ENCODE data around the gene WWOX.

Gene WWOX

GRCh38 chr16:78311831-78312230 lies 212.4 kb downstream of the WWOX start:
- no peak for DNase-seq (ENCODE audit: low read depth)
- TF ChIP-seq CTCF (IDR thresholded peaks at IDR 0.05; ENCODE audit: control insufficient read depth, extremely low read depth, insufficient read depth), result no peak
- no peak overlapping the region for H3K4me3 ChIP-seq (ENCODE audit: low read depth, low read length)

GRCh38 chr16:78317564-78318240 lies 218.2 kb downstream of the WWOX start:
- no peak overlapping the region for H3K4me3 ChIP-seq (ENCODE audit: low read depth, low read length)
- DNase-seq (ENCODE audit: low read depth), result no peak

GRCh38 chr16:78321620-78322360 lies 222.3 kb downstream of the WWOX start:
- DNase-seq (ENCODE audit: low read depth), result no peak
- TF ChIP-seq CTCF (IDR thresholded peaks at IDR 0.05; ENCODE audit: control insufficient read depth, extremely low read depth, insufficient read depth), result no peak
- no peak overlapping the region for H3K4me3 ChIP-seq (ENCODE audit: low read depth, low read length)

More at GRCh38 chr16:78317564-78318240, 218.2 kb downstream of the WWOX start:
- TF ChIP-seq CTCF (IDR thresholded peaks at IDR 0.05; ENCODE audit: control insufficient read depth, extremely low read depth, insufficient read depth), result no peak

- DNase-seq (ENCODE audit: low read depth), result no peak
- H3K4me3 ChIP-seq (ENCODE audit: low read depth, low read length), result no peak overlapping the region
- no peak for TF ChIP-seq CTCF (IDR thresholded peaks at IDR 0.05; ENCODE audit: control insufficient read depth, extremely low read depth, insufficient read depth)
Measured at GRCh38 chr16:78323315-78323714, 223.9 kb downstream of the WWOX start.

- no peak for TF ChIP-seq CTCF (IDR thresholded peaks at IDR 0.05; ENCODE audit: control insufficient read depth, extremely low read depth, insufficient read depth)
- no peak for DNase-seq (ENCODE audit: low read depth)
- no peak overlapping the region for H3K4me3 ChIP-seq (ENCODE audit: low read depth, low read length)
Measured at GRCh38 chr16:78324649-78325285, 225.3 kb downstream of the WWOX start.

- no peak for TF ChIP-seq CTCF (IDR thresholded peaks at IDR 0.05; ENCODE audit: control insufficient read depth, extremely low read depth, insufficient read depth)
- H3K4me3 ChIP-seq (ENCODE audit: low read depth, low read length), result no peak overlapping the region
- no peak for DNase-seq (ENCODE audit: low read depth)
Measured at GRCh38 chr16:78325468-78326352, 226.3 kb downstream of the WWOX start.

Data from LNCaP clone FGC (cell line).